ENCODE results near the gene ZNF492.

DNA sequence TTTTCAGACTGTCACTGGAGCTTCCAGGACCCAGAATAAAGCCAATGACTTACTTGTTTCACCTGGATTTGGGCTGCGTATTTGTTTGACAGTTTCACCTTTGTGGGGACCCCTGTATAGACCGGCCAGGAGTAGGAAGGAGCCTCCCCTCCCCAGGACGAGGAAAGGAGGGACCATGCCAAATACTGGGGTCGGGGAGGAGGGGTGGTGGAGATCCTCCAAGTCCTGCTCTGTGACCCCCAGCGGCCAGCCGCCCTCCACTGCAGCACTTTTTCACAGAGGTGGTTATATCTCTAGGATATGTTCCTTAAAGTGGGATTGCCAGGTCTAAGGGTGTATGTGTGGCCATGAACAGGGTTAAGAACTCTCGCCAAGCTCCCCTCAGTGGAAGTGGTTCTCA is 25.7 kb upstream of the ZNF492 start:
- TF ChIP-seq, protein P1, sequence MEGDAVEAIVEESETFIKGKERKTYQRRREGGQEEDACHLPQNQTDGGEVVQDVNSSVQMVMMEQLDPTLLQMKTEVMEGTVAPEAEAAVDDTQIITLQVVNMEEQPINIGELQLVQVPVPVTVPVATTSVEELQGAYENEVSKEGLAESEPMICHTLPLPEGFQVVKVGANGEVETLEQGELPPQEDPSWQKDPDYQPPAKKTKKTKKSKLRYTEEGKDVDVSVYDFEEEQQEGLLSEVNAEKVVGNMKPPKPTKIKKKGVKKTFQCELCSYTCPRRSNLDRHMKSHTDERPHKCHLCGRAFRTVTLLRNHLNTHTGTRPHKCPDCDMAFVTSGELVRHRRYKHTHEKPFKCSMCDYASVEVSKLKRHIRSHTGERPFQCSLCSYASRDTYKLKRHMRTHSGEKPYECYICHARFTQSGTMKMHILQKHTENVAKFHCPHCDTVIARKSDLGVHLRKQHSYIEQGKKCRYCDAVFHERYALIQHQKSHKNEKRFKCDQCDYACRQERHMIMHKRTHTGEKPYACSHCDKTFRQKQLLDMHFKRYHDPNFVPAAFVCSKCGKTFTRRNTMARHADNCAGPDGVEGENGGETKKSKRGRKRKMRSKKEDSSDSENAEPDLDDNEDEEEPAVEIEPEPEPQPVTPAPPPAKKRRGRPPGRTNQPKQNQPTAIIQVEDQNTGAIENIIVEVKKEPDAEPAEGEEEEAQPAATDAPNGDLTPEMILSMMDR (IDR thresholded peaks at IDR 0.05), result no peak
- no peak for TF ChIP-seq POLR2A (IDR thresholded peaks at IDR 0.05)
